ENCODE data around the gene ACO2. TPM values are rescaled to one million over a fixed set of nuclear protein-coding genes. Genes with fewer than 3 reads are reported as not detected.
A peak's percentile ranks its signal among the peaks of the same experiment; 100 is the strongest.

Gene ACO2
- total RNA-seq, 1 donor from 2014 or later = 153 TPM

- ChIA-PET POLR2A (interaction anchor here (1.0 to 2.5 kb wide), 6 partner anchors 48 to 122 kb away, joined by 3 to 8 read pairs (median 6); partner anchors contain the start of genes ACO2, PHF5A and TOB2), CTCF (interaction anchor here (0.6 to 6.2 kb wide), 11 partner anchors 12 to 604 kb away, joined by 3 to 111 read pairs (median 4); partner anchors contain the start of genes ACO2, PHF5A, TEF and TOB2)
- DNase-seq (no peak), ATAC-seq (ENCODE audit: low read depth) (peak; percentile 21)
- Mint-ChIP-seq H3K4me1 (peaks cover 19% of the 10 kb centered on the region), H3K27ac (peak overlapping the region; percentile 25), H3K9me3 (no peaks in the 10 kb centered on the region), H3K4me3 (no peak overlapping the region), H3K36me3 (ENCODE audit: low read depth) (peaks cover 84% of the 10 kb centered on the region), H3K27me3 (no peaks in the 10 kb centered on the region)
- TF ChIP-seq CTCF (IDR thresholded peaks at IDR 0.05) = no peak
- intact Hi-C loops (cut with micrococcal nuclease) = loop anchor here (1.0 to 2.0 kb wide), 4 partner anchors 25 to 122 kb away; partner anchors contain the start of genes ACO2, PHF5A and TOB2
These were observed 57.4 kb downstream of the ACO2 start for GRCh38 chr22:41526226-41526829.

- Mint-ChIP-seq H3K4me3 (no peak overlapping the region), H3K4me1 (peaks cover 19% of the 10 kb centered on the region), H3K27me3 (no peaks in the 10 kb centered on the region), H3K9me3 (no peaks in the 10 kb centered on the region), H3K36me3 (ENCODE audit: low read depth) (peaks cover 90% of the 10 kb centered on the region), H3K27ac (peak overlapping the region; percentile 25)
- intact Hi-C loops (cut with micrococcal nuclease) = loop anchor here (1.0 to 2.0 kb wide), 4 partner anchors 26 to 123 kb away; partner anchors contain the start of genes ACO2, PHF5A and TOB2
- POLR2A ChIA-PET = interaction anchor here (1.0 to 2.2 kb wide), 7 partner anchors 49 to 145 kb away, joined by 3 to 8 read pairs (median 7); partner anchors contain the start of genes ACO2, PHF5A, TEF and TOB2
- ATAC-seq (ENCODE audit: low read depth) (peak; percentile 73), DNase-seq (peak; percentile 67)
- CTCF ChIA-PET = interaction anchor here (0.6 to 6.2 kb wide), 12 partner anchors 13 to 604 kb away, joined by 3 to 111 read pairs (median 4); partner anchors contain the start of genes ACO2, PHF5A, TEF and TOB2
- no peak for TF ChIP-seq CTCF (IDR thresholded peaks at IDR 0.05)
These were observed 58.2 kb downstream of the ACO2 start for GRCh38 chr22:41526830-41527799.

- no peak for DNase-seq
- H3K27ac Mint-ChIP-seq = peak overlapping the region; percentile 25
- no peak for TF ChIP-seq CTCF (IDR thresholded peaks at IDR 0.05)
- H3K36me3 Mint-ChIP-seq (ENCODE audit: low read depth) = peaks cover 87% of the 10 kb centered on the region
- no peaks in the 10 kb centered on the region for H3K27me3 Mint-ChIP-seq
- H3K9me3 Mint-ChIP-seq = no peaks in the 10 kb centered on the region
- no peak overlapping the region for H3K4me3 Mint-ChIP-seq
- no peak for ATAC-seq (ENCODE audit: low read depth)
- intact Hi-C loops (cut with micrococcal nuclease) = no loop called here
- peaks cover 19% of the 10 kb centered on the region for H3K4me1 Mint-ChIP-seq
- CTCF ChIA-PET = interaction anchor here (1.9 to 6.2 kb wide), 2 partner anchors 120 to 126 kb away, joined by 6 to 111 read pairs; no protein-coding TSS in a partner anchor
- POLR2A ChIA-PET = interaction anchor here (1.4 to 2.2 kb wide), 3 partner anchors 60 to 147 kb away, joined by 7 to 8 read pairs (median 8); partner anchors contain the start of genes ACO2, PHF5A and TEF
These were observed 59.3 kb downstream of the ACO2 start for GRCh38 chr22:41528132-41528766.

- intact Hi-C loops (cut with micrococcal nuclease) = no loop called here
- CTCF ChIA-PET = interaction anchor here (6.2 kb wide), 1 partner anchor 126 kb away, joined by 111 read pairs; no protein-coding TSS in a partner anchor
- ATAC-seq (ENCODE audit: low read depth) = no peak
- peaks cover 18% of the 10 kb centered on the region for H3K4me1 Mint-ChIP-seq
- H3K4me3 Mint-ChIP-seq = no peak overlapping the region
- no peaks in the 10 kb centered on the region for H3K27me3 Mint-ChIP-seq
- POLR2A ChIA-PET = interaction anchor here (2.2 kb wide), 1 partner anchor 60 kb away, joined by 7 read pairs; the partner anchor contains the start of genes ACO2 and PHF5A
- no peak for DNase-seq
- H3K27ac Mint-ChIP-seq = peak overlapping the region; percentile 25
- TF ChIP-seq CTCF (IDR thresholded peaks at IDR 0.05) = no peak
- no peaks in the 10 kb centered on the region for H3K9me3 Mint-ChIP-seq
- peaks cover 87% of the 10 kb centered on the region for H3K36me3 Mint-ChIP-seq (ENCODE audit: low read depth)
These were observed 60.1 kb downstream of the ACO2 start for GRCh38 chr22:41528938-41529561.
